Body of pancreas (tissue), 4 donors: ENCODE results near the gene ADCY9.

ENCODE experiments used
- CTCF ChIP-seq, 7 experiments: fragments of 450-650 bp in 4 of 7; fragments of 200-600 bp in 3 of 7; sonication (generic) in 3 of 7; IDR thresholded peaks; one replicate each; pipeline ENCODE4 v1.5.1; 2016 to 2019; ENCODE audit warnings: antibody characterized with exemption in 7 of 7
- POLR2A ChIP-seq, 3 donors: fragments of 450-650 bp; IDR thresholded peaks; one replicate each; pipeline ENCODE4 v1.6.1; 2016; ENCODE audit warnings: antibody characterized with exemption in 3 of 3, mild to moderate bottlenecking in 2 of 3

- TF ChIP-seq CTCF (IDR thresholded peaks at IDR 0.05): no peak
- TF ChIP-seq POLR2A (IDR thresholded peaks at IDR 0.05): no peak
Observed at GRCh38 chr16:4106516-4106915, 9.7 kb downstream of the ADCY9 start.
